Left ventricle myocardium inferior (tissue), 1 donor: ENCODE data around the gene GHR. TPM values are rescaled to one million over a fixed set of nuclear protein-coding genes. Genes with fewer than 3 reads are reported as not detected.

Experiments used
- DNase-seq: peaks from one replicate; pipeline ENCODE4 v3.0.0-alpha.2; 2020
- H3K27ac ChIP-seq: fragments of 200-600 bp; replicated peaks from 2 replicates; pipeline ENCODE4 v1.8.0; 2021
- H3K27me3 ChIP-seq: fragments of 200-600 bp; 2 replicates; pipeline ENCODE4 v1.8.0; 2021; ENCODE audit warnings: low read depth
- H3K36me3 ChIP-seq: fragments of 200-600 bp; 2 replicates; pipeline ENCODE4 v1.8.0; 2021
- H3K4me1 ChIP-seq: fragments of 200-600 bp; 2 replicates; pipeline ENCODE4 v1.8.0; 2021
- H3K4me3 ChIP-seq: fragments of 200-600 bp; 2 replicates; pipeline ENCODE4 v1.8.0; 2021; ENCODE audit warnings: mild to moderate bottlenecking, moderate library complexity
- H3K9me3 ChIP-seq: fragments of 200-600 bp; replicated peaks from 2 replicates; pipeline ENCODE4 v1.8.0; 2021
- CTCF ChIP-seq: fragments of 200-600 bp; IDR thresholded peaks from 2 replicates; pipeline ENCODE4 v1.8.0; 2021; ENCODE audit warnings: antibody characterized with exemption, mild to moderate bottlenecking, borderline replicate concordance
- intact Hi-C: fragments of 100-400 bp; cut with micrococcal nuclease; formaldehyde crosslinking; loops from one replicate; pipeline ENCODE4 v1.11.0; 2022
- total RNA-seq: library from RNA; stranded (reverse); fragmentation: NEBNext Ultra II Directional; extraction: Animal tissue kit (Norgen Biotek cat#: 25700); gene quantifications from one replicate; pipeline ENCODE4 v1.2.1, GENCODE V29; 2021
- donor health status: DM: no; HTN: yes; CAD: no; lungs with severe emphysema.

GHR gene
- total RNA-seq, 1 donor from 2014 or later: 12.9 TPM

GRCh38 chr5:42494414-42494813 lies 71.2 kb downstream of the GHR start:
- no peaks in the 10 kb centered on the region for H3K27me3 ChIP-seq
- no peaks in the 10 kb centered on the region for H3K36me3 ChIP-seq
- H3K27ac ChIP-seq: no peak overlapping the region
- H3K4me1 ChIP-seq: peaks cover 74% of the 10 kb centered on the region
- TF ChIP-seq CTCF: no peak
- no peaks in the 10 kb centered on the region for H3K9me3 ChIP-seq
- H3K4me3 ChIP-seq: no peak overlapping the region
- no peak for DNase-seq
- intact Hi-C loops: loop anchor here (10.0 kb wide), 1 partner anchor 60 kb away; no protein-coding TSS in a partner anchor

GRCh38 chr5:42495914-42496313 lies 72.7 kb downstream of the GHR start:
- Histone ChIP-seq H3K27me3 (no peaks in the 10 kb centered on the region), H3K9me3 (no peaks in the 10 kb centered on the region), H3K4me1 (peaks cover 76% of the 10 kb centered on the region), H3K4me3 (no peak overlapping the region), H3K36me3 (no peaks in the 10 kb centered on the region), H3K27ac (no peak overlapping the region)
- no peak for DNase-seq
- TF ChIP-seq CTCF: no peak
- intact Hi-C loops: loop anchor here (10.0 kb wide), 1 partner anchor 59 kb away; no protein-coding TSS in a partner anchor

GRCh38 chr5:42496397-42497156 lies 73.3 kb downstream of the GHR start:
- H3K36me3 ChIP-seq: no peaks in the 10 kb centered on the region
- H3K27ac ChIP-seq: no peak overlapping the region
- DNase-seq: no peak
- no peak for TF ChIP-seq CTCF
- peaks cover 70% of the 10 kb centered on the region for H3K4me1 ChIP-seq
- H3K9me3 ChIP-seq: no peaks in the 10 kb centered on the region
- intact Hi-C loops: loop anchor here (10.0 kb wide), 1 partner anchor 58 kb away; no protein-coding TSS in a partner anchor
- H3K4me3 ChIP-seq: no peak overlapping the region
- no peaks in the 10 kb centered on the region for H3K27me3 ChIP-seq

GRCh38 chr5:42498000-42498399 lies 74.8 kb downstream of the GHR start:
- no peak for TF ChIP-seq CTCF
- H3K27ac ChIP-seq: no peak overlapping the region
- peaks cover 65% of the 10 kb centered on the region for H3K4me1 ChIP-seq
- no peaks in the 10 kb centered on the region for H3K9me3 ChIP-seq
- no peak overlapping the region for H3K4me3 ChIP-seq
- H3K27me3 ChIP-seq: no peaks in the 10 kb centered on the region
- H3K36me3 ChIP-seq: no peaks in the 10 kb centered on the region
- intact Hi-C loops: loop anchor here (10.0 kb wide), 1 partner anchor 57 kb away; no protein-coding TSS in a partner anchor
- DNase-seq: no peak

- no peak for TF ChIP-seq CTCF
- Histone ChIP-seq H3K27me3 (no peaks in the 10 kb centered on the region), H3K4me1 (peaks cover 72% of the 10 kb centered on the region), H3K9me3 (no peaks in the 10 kb centered on the region), H3K27ac (no peak overlapping the region), H3K4me3 (no peak overlapping the region), H3K36me3 (no peaks in the 10 kb centered on the region)
- DNase-seq: no peak
- intact Hi-C loops: loop anchor here (10.0 kb wide), 1 partner anchor 56 kb away; no protein-coding TSS in a partner anchor
These were observed 75.8 kb downstream of the GHR start for GRCh38 chr5:42499016-42499415.
